HK-2 (cell line): ENCODE data around the gene HLA-DQA1.
"Not testable (repeated sequence)": the region's sequence is repeated elsewhere in the genome, so short reads cannot be mapped to it uniquely, and the experiment has no call there.

ENCODE experiments used
- DNase-seq: peaks from one replicate; pipeline ENCODE4 v3.0.0-alpha.2; 2018; ENCODE audit not compliant: unreplicated experiment

The HLA-DQA1 gene

DNA sequence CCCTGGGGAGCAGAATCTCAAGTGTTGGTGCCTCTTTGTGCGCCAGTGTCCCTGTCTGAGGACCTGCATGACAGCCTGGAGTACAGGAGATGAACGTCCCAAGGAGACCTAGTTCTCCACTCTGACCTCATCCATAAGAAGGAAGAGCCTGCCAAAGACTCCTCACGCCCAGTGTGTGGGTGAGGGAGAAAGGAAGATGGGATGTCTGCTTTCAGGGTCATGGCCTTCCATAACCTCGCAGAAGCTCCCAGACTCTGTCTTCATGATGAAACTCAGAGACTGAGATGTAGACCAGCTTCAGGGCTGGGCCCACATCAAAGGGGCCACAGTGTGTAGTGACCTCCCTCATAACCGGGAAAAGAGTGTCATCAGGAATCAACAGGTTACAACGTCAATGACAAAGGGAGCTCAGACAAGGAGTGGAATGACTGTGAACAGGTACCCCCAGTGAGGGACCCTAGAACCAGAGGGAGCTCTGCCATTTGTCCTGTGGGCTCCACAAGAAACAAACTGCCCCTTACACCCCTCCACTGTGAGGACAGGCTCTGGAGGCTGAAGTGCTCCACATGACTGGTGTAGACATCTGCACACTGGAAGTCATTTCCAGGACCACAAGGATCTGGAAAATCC lies 21.2 kb downstream of the HLA-DQA1 start:
- DNase-seq: no peak

- DNase-seq: no peak
These were observed 22.8 kb downstream of the HLA-DQA1 start for GRCh38 chr6:32659856-32660595.

- no peak for DNase-seq
These were observed 24.9 kb downstream of the HLA-DQA1 start for GRCh38 chr6:32662099-32662498.

GRCh38 chr6:32662836-32663235 lies 25.6 kb downstream of the HLA-DQA1 start:
- DNase-seq: no peak

DNA sequence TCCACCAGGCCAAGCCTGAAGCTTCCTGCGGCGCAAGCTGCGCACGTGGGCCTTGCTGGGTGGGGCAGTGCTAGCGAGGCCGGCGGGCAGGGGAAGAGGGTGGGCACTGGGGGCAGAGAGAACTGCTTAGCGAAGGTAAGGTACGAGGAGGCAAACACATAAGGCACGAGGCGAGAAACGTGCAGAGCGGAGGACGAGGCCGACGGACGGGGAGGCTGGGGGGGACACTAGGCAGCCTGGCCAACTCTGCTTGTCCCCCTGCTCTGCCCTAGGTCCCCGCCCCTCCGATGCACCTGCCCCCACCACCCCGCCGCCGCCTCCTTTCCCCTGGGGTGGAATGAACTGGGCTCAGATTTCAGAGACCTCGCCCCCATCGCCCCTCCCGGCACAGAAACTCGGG lies 27.1 kb downstream of the HLA-DQA1 start:
- no peak for DNase-seq

DNA sequence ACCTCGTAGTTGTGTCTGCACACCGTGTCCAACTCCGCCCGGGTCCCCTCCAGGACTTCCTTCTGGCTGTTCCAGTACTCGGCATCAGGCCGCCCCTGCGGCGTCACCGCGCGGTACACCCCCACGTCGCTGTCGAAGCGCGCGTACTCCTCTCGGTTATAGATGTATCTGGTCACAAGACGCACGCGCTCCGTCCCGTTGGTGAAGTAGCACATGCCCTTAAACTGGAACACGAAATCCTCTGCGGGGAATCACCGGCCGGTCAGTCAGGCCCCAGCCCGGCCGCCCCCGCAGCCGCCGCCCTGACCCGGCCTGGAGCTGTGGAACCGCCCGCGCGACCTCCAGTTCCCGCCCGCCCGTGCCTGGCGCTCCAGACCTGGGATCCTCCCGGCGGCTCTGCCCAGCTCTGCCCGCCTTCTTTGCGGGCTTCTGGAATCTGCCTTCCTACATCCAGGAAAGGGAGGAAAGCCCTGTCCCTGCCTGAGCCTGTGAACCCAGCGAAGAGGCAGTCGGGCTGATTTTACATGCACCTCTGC lies 27.7 kb downstream of the HLA-DQA1 start:
- DNase-seq: no peak

- no peak for DNase-seq
These were observed 28.5 kb downstream of the HLA-DQA1 start for GRCh38 chr6:32665661-32666060.

GRCh38 chr6:32666420-32667300 lies 29.5 kb downstream of the HLA-DQA1 start, which contains the start of gene HLA-DQB1:
Gene HLA-DQB1, minus strand, starts transcription at chr6:32666657. Its CDS starts 50 bp downstream, at chr6:32666607.
- DNase-seq: peak; percentile 0

DNA sequence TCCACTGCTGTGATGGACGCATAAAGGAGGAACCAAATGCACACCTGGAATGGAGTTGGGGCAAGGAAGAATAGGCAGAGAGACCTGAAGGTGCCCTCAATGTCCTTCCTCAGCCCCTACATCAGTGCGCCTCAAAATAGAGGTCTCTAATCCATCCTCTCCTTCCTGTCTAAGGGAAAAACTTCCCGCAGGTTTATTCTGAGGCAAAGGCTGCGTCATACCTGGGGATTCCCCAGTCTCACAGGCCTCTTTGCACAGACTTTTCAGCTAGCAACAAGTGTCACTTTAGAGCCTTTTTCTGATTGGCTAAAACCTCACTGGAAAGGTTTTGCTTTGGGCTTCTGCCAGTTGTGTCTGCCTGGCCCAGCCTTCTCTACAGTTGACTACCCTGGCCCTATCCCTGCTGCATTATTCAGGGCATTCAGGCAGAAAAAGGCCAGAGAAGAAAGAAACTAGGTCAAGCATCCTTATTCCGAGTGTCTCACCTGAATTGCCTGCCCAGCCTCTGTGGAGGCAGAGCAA lies 31.1 kb downstream of the HLA-DQA1 start:
- DNase-seq: peak; percentile 54

DNA sequence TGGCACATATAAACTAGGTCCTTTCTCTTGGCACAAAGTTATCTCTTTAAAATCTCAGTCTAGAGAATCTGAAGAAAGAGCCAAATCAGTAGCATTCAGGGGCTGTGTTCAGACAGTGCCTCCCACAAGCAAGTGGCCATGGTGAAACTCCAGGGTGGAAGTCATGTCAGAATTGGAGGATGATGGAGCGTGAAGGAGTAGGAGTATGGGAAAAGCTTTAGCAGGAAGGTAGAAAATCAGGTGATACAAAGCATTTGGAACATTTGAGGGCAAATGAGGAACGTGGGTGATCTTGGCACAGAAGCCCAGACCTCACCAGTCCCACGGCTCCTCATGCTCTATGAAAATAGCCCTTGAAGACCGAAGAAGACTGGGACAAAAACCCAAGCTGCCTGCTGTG lies 32.0 kb downstream of the HLA-DQA1 start:
- no peak for DNase-seq

DNA sequence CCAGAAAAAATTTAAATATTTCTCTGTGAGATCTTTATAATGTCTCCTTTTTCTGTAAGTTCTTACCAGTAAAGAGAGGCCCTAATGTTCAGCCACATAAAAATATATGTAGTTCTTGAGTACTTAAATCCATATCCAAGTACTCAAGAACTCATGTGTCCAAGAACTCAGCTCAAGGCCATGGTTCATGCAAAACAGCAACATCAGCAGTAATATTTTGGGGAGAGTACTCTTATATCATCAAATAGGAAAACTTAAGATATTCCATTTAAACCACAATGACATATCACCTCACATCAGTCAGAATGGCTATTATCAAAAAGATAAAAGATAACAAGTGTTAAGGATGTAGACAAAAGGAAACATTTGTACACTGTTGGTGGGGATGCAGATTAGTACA lies 32.7 kb downstream of the HLA-DQA1 start:
- DNase-seq: no peak

GRCh38 chr6:32671908-32672307 lies 34.7 kb downstream of the HLA-DQA1 start:
- DNase-seq: not testable (repeated sequence)

GRCh38 chr6:32674123-32674522 lies 36.9 kb downstream of the HLA-DQA1 start:
- not testable (repeated sequence) for DNase-seq

- DNase-seq: no peak
These were observed 42.3 kb downstream of the HLA-DQA1 start for GRCh38 chr6:32679492-32679891.

GRCh38 chr6:32680055-32680454 lies 42.8 kb downstream of the HLA-DQA1 start:
- DNase-seq: no peak

GRCh38 chr6:32684246-32684645 lies 47.0 kb downstream of the HLA-DQA1 start:
- DNase-seq: no peak

GRCh38 chr6:32685603-32686002 lies 48.4 kb downstream of the HLA-DQA1 start:
- DNase-seq: no peak

DNA sequence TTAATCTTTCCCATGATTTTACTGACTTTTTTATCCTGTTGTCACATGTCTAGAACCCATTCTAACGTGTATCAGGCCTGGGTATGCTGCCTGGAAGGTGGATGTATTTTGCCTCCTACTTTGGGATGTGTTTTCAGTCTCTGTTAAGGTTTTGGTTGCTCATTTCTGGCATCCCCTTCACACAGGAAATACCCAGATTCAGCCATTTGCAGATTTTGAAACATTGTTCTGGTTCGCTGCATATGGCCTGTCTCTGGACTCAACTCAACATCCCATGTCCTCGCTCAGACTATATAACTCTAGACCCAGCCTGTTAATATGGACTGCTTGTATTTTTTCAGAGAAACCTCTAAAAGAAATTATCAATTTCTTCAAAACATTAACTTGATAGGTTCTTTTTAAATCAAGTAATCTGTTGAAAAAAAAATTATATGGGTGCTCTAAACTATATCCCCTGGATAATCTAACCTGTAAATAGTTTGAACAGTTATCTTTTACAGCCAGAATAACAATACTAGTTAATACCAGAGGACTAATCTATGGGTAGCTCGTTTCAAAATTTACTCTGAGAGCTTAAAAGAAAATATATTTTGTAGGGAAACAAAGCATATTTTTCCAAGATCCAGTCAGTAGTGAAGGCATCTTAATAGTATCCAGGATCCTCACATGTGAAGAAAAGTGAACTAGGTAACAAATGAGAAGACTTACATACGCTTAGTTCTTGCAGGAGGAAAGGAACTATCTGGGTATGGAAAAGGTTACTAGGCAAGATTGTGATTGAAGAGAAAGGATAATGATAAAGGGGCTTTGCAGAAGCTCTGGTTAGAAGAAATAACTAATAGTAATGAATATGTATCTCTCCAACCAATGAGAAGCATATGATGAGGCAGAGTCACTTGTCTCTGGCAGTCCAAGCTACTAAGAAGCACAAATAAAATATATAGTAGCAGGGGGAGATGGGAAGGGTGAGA lies 52.6 kb downstream of the HLA-DQA1 start:
- DNase-seq: no peak

DNA sequence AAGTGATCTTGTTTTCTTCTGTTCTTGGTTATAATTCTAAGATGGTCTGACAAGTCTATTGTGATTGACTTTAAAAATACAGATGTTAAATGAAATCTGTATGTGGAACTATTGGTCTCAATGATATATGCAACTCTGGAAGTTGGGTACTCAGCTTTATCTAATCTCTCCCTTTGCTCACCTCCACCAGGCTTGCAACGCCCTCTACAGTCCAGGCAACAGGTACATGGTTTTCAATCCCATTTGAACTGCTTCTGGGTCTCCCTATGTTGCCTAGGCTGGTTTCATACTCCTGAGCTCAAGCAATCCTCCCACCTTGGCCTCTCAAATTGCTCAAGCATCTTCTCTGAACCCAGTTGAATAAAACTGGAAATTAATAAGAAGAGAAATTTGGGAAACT lies 54.8 kb downstream of the HLA-DQA1 start:
- no peak for DNase-seq
